Lower leg skin (tissue), 3 donors: ENCODE results near the gene XDH.

Source experiments
- CTCF ChIP-seq, 3 donors: fragments of 450-650 bp; IDR thresholded peaks; one replicate each; pipeline ENCODE4 v1.5.1; 2016; ENCODE audit warnings: antibody characterized with exemption in 3 of 3, mild to moderate bottlenecking in 3 of 3, moderate library complexity in 2 of 3
- POLR2A ChIP-seq, 2 donors: fragments of 450-650 bp; IDR thresholded peaks; one replicate each; pipeline ENCODE4 v1.6.1; 2016 to 2017; ENCODE audit warnings: antibody characterized with exemption in 2 of 2, mild to moderate bottlenecking in 1 of 2, moderate library complexity in 1 of 2

- TF ChIP-seq POLR2A (IDR thresholded peaks at IDR 0.05) (no peak), CTCF (IDR thresholded peaks at IDR 0.05) (no peak)
These were observed 9.7 kb downstream of the XDH start for GRCh38 chr2:31404827-31405226.
